Esophagus muscularis mucosa (tissue), 4 donors: ENCODE measurements around the gene TTC12. TPM values are rescaled to one million over a fixed set of nuclear protein-coding genes. Genes with fewer than 3 reads are reported as not detected.

ENCODE experiments used
- DNase-seq: peaks from one replicate; pipeline ENCODE4 v3.0.0-alpha.2; 2017; ENCODE audit errors: extremely low spot score
- H3K27ac ChIP-seq, 4 donors: fragments of 200-600 bp; sonication (generic); replicated peaks in 1 of 4; 1 replicate in 3 of 4; 2 replicates in 1 of 4; pipeline ENCODE4 v1.5.1; 2016 to 2019; ENCODE audit warnings: mild to moderate bottlenecking in 1 of 4
- H3K27me3 ChIP-seq, 4 donors: fragments of 200-600 bp; sonication (generic); one replicate each; pipeline versions ENCODE4 v1.5.1 to v1.6.0; 2016 to 2019
- H3K36me3 ChIP-seq, 4 donors: fragments of 200-600 bp; sonication (generic); one replicate each; pipeline ENCODE4 v1.5.1; 2016 to 2019
- H3K4me1 ChIP-seq, 4 donors: fragments of 200-600 bp; sonication (generic); one replicate each; pipeline ENCODE4 v1.5.1; 2016 to 2019
- H3K4me3 ChIP-seq, 4 donors: fragments of 200-600 bp; sonication (generic); 1 replicate in 2 of 4; 2 replicates in 2 of 4; pipeline ENCODE4 v1.5.1; 2016 to 2019; ENCODE audit warnings: mild to moderate bottlenecking in 4 of 4, moderate library complexity in 1 of 4
- H3K9me3 ChIP-seq, 4 donors: fragments of 200-600 bp; sonication (generic); 1 replicate in 3 of 4; 2 replicates in 1 of 4; pipeline ENCODE4 v1.5.1; 2016 to 2019
- CTCF ChIP-seq, 3 experiments: fragments of 200-600 bp in 2 of 3; fragments of 450-650 bp in 1 of 3; sonication (generic) in 2 of 3; IDR thresholded peaks; one replicate each; pipeline ENCODE4 v1.5.1; 2017 to 2019; ENCODE audit warnings: antibody characterized with exemption in 3 of 3, mild to moderate bottlenecking in 2 of 3, moderate library complexity in 1 of 3
- EP300 ChIP-seq: sonication (generic); formaldehyde crosslinking; IDR thresholded peaks from one replicate; pipeline ENCODE4 v1.6.1; 2017; ENCODE audit warnings: antibody characterized with exemption
- POLR2A ChIP-seq: fragments of 450-650 bp; IDR thresholded peaks from one replicate; pipeline ENCODE4 v1.6.1; 2017; ENCODE audit warnings: antibody characterized with exemption, moderate library complexity, mild to moderate bottlenecking, low read depth
- POLR2AphosphoS5 ChIP-seq, 2 donors: sonication (generic); formaldehyde crosslinking; IDR thresholded peaks; one replicate each; pipeline ENCODE4 v1.6.1; 2017; ENCODE audit warnings: antibody characterized with exemption in 2 of 2
- WGBS: methylation state at CpG from one replicate; pipeline ENCODE4 v1.1.5; 2018; 5-methylcytosine and 5-hydroxymethylcytosine counted together
- intact Hi-C: fragments of 100-400 bp; cut with DNase I; formaldehyde crosslinking; loops from one replicate; pipeline ENCODE4 v1.15.1; 2023
- total RNA-seq, 4 donors: library from RNA; depleted of rRNA; stranded (reverse); fragments of >200 nt; gene quantifications; one replicate each; pipeline versions ENCODE4 v1.1.0 to v1.2.1, GENCODE V29; 2016

TTC12 gene
- total RNA-seq, 4 donors from 2014 or later = 10.4 to 16.2 (median 13.3) TPM

- Histone ChIP-seq H3K27ac (no peak overlapping the region), H3K27me3 (no peaks in the 10 kb centered on the region), H3K9me3 (no peaks in the 10 kb centered on the region), H3K36me3 (no peaks in the 10 kb centered on the region), H3K4me3 (no peak overlapping the region), H3K4me1 (peaks cover 0 to 8% (median 0%) of the 10 kb centered on the region in 4 donors)
- no peak for DNase-seq
- intact Hi-C loops = loop anchor here (5.0 kb wide), 1 partner anchor 1000 kb away; no protein-coding TSS in a partner anchor
- no peak for TF ChIP-seq POLR2A
- TF ChIP-seq POLR2AphosphoS5 (IDR thresholded peaks at IDR 0.05) = no peak
- no peak for TF ChIP-seq EP300
- TF ChIP-seq CTCF (IDR thresholded peaks at IDR 0.05) = no peak
- WGBS = 74% methylated on average over 11 of the region's 11 CpGs
Observed at GRCh38 chr11:113286509-113287497, 27.6 kb upstream of the TTC12 start.

GRCh38 chr11:113287801-113288200, 26.6 kb upstream of the TTC12 start:
- whole genome bisulfite sequencing = 57% methylated on average over 3 of the region's 3 CpGs
- H3K9me3 ChIP-seq = no peaks in the 10 kb centered on the region
- no peaks in the 10 kb centered on the region for H3K36me3 ChIP-seq
- TF ChIP-seq POLR2AphosphoS5 (IDR thresholded peaks at IDR 0.05) (no peak), CTCF (IDR thresholded peaks at IDR 0.05) (no peak), EP300 (no peak), POLR2A (no peak)
- no peak for DNase-seq
- no peak overlapping the region for H3K4me3 ChIP-seq
- no peak overlapping the region for H3K27ac ChIP-seq
- H3K4me1 ChIP-seq = peaks cover 0 to 8% (median 0%) of the 10 kb centered on the region in 4 donors
- no peaks in the 10 kb centered on the region for H3K27me3 ChIP-seq
- intact Hi-C loops = loop anchor here (2.0 to 5.0 kb wide), 2 partner anchors 699 to 1000 kb away; no protein-coding TSS in a partner anchor

- Histone ChIP-seq H3K27ac (no peak overlapping the region), H3K36me3 (no peaks in the 10 kb centered on the region), H3K4me1 (peaks cover 0 to 8% (median 0%) of the 10 kb centered on the region in 4 donors), H3K4me3 (no peak overlapping the region), H3K9me3 (no peaks in the 10 kb centered on the region), H3K27me3 (peaks cover 0 to 4% (median 0%) of the 10 kb centered on the region in 4 donors)
- TF ChIP-seq EP300 (no peak), CTCF (IDR thresholded peaks at IDR 0.05) (no peak), POLR2AphosphoS5 (IDR thresholded peaks at IDR 0.05) (no peak), POLR2A (no peak)
- no peak for DNase-seq
- intact Hi-C loops = loop anchor here (2.0 to 5.0 kb wide), 2 partner anchors 700 to 1001 kb away; no protein-coding TSS in a partner anchor
- WGBS = 89% methylated on average over 4 of the region's 6 CpGs
Observed at GRCh38 chr11:113288286-113288863, 26.0 kb upstream of the TTC12 start.

- intact Hi-C loops = loop anchor here (2.0 to 10.0 kb wide), 3 partner anchors 701 to 1075 kb away; no protein-coding TSS in a partner anchor
- WGBS = 41% methylated on average over 5 of the region's 10 CpGs
- H3K27me3 ChIP-seq = peaks cover 0 to 13% (median 0%) of the 10 kb centered on the region in 4 donors
- H3K9me3 ChIP-seq = no peaks in the 10 kb centered on the region
- H3K4me3 ChIP-seq = no peak overlapping the region
- TF ChIP-seq POLR2A (no peak), CTCF (IDR thresholded peaks at IDR 0.05) (peak; percentile 85 to 95 (median 88)), EP300 (no peak), POLR2AphosphoS5 (IDR thresholded peaks at IDR 0.05) (no peak)
- no peak for DNase-seq
- H3K27ac ChIP-seq = no peak overlapping the region
- no peaks in the 10 kb centered on the region for H3K36me3 ChIP-seq
- H3K4me1 ChIP-seq = peaks cover 0 to 8% (median 0%) of the 10 kb centered on the region in 4 donors
Observed at GRCh38 chr11:113289431-113290187, 24.8 kb upstream of the TTC12 start.
